NK-92 (cell line): ENCODE measurements around the gene TMED1.

Experiments
- DNase-seq: peaks from one replicate; lab custom pipeline; 2025; ENCODE audit not compliant: unreplicated experiment; lab: John Stamatoyannopoulos, UW

The TMED1 gene

DNA sequence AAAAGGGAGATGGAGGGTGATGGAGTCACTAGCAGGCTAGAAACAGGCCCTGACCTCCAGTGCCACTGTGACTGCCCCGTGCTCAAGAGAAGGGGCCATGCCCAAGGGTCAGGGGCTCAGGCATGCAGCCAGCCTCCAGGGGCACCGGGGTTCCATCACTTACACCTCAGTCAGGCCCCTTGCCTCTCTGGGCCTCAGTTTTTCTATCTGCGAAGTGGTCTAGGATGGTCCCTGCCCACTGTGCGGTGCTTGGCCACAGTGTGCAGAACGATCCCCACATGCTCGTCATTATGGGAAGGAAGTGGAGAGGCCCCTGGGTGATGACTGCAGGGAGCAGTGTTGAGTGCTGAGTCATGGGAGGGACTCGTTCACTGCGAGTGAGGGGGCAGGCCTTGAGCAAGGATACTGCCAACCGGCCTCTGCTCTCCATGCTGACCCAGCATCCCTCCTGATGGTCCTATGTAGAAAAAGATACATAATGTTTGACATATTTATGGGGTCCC lies 23.1 kb downstream of the TMED1 start:
- DNase-seq, result no peak

DNA sequence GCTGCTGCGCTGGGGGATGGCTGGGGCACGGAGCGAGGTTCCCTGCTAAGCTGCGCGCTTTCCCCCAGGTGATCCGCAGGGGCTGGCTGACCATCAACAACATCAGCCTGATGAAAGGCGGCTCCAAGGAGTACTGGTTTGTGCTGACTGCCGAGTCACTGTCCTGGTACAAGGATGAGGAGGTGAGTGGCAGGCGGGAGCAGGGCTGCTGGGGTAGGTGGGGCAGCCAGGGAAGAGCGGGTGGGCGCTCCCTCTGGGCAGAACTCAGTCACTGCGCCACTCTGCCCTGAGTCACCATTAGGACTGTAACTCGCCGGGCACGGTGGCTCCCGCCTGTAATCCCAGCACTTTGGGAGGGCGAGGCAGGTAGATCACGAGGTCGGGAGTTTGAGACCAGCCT lies 23.8 kb downstream of the TMED1 start:
- DNase-seq, result no peak

DNA sequence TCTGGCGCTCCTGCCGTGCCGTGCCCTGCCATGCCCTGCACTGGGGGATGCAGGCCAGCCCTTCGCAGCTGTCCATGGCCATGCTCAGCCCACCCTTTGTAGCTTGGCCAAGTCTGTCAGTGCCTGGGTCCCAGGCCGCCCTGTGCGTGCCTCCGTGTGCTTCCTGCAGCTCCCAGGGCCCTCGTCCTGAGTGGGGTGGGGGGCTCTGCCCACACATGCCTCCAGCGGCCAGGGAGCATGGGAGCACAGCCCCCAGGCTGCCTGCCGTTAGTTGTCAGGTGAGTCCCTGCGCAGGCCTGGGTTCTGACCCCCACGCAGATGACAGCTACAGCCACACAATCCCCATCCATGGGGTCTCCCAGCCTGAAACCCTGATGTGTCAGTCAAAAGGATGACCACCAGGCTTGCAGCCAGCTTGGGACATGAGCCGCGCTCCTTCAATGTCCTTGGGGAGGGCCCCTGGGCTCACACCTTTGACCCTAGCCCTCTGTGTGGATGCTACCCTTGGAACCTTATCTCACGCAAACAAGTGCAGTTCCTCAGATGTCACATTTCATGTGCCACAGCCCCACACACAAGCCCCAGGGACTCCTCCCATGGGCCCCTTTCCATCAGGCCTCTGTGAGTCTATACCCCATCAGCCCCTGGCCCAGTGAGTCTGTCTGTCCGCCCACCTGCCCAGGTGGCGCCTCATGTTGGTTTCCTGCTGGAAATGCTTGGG lies 24.5 kb downstream of the TMED1 start:
- no peak for DNase-seq

DNA sequence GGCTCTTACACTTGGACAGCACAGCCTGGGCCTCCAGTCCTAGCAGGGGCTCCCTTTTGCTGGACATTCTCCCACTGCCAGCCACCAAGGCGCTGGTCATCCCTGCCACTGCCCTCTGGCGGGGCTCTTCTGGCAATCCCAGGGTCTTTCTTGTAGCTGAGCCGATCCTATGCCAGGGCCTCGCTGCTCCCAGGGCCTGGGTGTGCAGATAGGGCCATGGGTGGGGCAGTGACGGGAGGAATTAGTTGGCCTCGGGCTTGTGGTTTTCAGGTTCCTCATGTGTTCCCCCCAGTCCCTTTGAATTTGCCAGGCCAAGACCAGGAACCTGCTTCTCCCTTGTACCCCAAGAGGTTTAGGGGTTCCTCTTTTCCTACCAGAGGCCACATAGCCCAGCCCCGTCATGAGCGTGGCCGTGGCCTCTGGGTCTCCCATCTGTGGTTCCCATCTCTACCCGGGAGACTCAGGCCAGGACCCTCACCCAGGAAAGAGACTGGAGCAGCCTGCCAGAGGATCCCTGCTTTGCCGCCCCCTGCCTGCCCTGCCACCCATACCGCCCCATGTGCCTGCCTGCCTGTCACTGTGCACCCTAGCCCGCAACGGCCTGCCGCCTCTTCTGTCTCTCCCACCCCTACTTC lies 26.2 kb downstream of the TMED1 start:
- no peak for DNase-seq

DNA sequence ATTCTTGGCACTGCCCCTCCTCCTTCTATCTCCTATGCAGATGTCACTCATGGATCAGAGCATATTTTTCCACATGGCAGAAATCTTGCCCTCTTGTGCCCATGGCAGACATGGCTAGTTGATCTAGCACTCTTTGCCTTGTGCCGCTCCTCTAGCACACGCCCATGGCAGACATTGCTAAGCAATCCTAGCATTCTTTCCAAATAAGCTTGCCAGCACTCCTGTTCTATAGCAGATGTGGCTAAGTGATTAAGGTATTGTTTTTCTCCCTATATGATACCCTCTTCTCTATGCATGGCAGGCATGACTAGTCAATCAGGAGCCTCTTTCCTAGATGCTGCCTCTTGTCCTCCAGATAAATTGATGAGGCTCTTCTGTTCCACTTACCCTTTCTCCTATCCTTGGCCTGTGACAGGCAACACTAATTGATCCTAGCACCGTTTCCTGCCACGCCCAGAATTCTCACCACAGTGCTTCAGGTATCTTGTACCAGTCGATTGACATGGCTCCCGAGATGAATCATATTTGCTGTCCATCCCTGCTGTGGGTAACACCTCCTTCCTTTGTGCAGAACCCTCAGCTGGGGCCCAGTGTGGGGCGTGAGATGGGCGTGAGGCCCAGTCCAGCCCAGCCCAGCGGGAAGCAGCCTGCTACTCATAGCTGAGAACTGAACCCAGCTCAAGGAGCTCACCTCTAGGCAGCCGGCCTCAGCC lies 26.9 kb downstream of the TMED1 start:
- DNase-seq, result no peak

DNA sequence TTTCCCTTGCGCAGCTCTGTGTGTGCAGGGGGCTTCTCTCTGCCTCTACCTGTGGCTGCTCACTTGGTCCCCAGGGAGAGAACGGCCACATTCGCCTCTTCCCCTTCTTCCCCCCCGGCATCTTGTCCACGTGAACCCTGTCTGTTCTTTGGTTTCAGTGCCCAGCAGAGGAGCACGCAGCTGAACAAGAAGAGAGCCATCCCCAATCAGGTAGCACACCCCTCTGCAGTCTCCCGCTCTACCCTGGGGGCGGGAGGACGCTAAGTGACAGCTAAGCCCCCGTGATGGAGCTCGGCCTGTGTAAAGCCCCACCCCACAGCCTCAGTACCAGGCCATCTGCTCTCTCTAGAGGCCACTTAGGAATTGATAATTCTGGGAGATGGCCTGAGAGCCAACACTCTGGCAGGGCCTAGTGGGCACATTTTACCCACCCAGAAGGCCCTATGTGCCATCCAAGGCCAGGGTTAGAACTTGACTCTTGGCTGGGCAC lies 30.2 kb downstream of the TMED1 start:
- no peak for DNase-seq

DNA sequence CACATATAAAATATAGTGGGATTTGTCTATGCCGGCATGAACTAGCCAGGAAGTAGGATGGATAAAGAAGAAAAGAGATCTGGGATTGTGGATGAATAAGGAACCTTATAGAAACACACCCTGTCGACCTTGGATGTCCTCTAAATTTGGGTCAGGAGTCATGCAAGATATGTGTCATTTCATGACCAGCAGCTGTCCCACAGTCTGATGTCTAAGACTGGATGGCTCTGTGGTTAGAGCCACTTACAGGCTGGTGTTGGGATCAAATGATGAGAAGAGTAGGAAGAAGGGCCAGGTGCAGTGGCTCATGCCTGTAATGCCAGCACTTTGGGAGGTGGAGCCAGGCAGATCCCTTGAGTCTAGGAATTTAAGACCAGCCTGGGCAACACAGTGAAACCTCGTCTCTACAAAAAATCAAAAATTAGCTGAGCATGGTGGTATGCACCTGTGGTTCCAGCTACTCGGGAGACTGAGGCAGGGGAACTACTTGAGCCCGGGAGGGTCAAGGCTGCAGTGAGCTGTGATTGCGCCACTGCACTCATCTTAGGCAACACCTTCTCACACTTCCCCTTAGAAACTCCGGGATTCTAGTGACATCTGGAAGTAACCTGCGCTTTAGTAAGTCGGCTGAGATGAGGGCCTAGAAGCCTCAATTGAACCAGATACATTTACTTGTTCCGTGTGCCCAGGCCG lies 30.8 kb downstream of the TMED1 start:
- no peak for DNase-seq

DNA sequence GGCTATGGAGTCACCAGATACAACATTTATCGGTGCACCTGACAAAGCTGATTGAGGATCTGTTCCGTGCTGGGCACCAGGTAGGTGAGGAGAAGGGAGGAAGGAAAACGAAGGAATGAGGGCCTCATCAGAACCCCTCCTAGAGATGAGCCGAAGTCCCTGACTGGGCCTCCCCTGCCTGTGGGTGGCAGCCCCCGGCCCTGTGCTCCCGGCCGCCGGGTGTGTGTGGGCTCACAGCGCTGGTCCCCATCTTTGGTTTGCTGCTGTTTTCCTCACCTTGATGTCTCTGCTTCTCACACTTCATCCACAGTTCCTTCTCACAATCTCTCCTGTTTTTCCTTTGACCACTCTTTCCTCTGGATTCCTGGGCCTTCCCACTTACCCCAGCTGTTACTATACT lies 32.8 kb downstream of the TMED1 start:
- DNase-seq, result no peak

DNA sequence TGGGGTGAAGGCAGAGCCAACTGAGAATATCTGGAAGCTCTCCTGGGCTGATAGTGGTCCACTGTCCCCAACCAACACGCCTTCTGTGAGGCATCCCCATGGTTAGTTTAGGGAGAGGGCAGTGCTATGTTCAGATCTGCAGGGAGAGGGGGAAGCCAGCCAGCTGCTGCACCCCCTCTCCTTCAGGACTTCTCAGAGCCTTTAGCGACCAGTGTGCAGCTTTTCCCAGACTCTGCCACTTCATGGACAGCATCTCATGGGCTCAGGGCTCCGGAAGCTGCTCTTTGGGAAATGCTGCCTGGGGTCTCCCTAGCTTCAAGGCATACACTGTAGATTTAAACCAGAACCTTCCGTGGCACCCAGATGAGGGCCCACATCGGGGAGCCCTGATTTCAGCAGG lies 33.5 kb downstream of the TMED1 start:
- no peak for DNase-seq

DNA sequence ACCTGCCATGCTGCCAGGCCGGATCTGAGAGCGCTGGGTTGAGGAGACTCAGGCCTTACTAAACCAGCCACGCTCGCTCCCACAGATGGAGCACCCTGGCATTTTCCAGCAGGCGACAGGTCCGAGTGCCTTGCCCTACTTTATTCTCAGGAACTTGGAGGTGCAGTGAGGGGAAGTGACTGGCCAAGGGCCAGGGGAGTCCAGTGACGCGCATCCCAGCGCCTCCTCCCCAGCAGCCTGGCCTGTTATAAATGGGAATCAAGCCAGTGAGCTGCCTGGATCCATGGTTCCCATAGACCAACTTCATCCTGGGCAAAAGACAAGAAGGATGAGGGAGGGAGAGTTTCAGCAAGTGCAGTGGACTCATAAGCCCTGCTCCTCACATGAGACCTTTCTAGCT lies 35.5 kb downstream of the TMED1 start:
- DNase-seq, result no peak

DNA sequence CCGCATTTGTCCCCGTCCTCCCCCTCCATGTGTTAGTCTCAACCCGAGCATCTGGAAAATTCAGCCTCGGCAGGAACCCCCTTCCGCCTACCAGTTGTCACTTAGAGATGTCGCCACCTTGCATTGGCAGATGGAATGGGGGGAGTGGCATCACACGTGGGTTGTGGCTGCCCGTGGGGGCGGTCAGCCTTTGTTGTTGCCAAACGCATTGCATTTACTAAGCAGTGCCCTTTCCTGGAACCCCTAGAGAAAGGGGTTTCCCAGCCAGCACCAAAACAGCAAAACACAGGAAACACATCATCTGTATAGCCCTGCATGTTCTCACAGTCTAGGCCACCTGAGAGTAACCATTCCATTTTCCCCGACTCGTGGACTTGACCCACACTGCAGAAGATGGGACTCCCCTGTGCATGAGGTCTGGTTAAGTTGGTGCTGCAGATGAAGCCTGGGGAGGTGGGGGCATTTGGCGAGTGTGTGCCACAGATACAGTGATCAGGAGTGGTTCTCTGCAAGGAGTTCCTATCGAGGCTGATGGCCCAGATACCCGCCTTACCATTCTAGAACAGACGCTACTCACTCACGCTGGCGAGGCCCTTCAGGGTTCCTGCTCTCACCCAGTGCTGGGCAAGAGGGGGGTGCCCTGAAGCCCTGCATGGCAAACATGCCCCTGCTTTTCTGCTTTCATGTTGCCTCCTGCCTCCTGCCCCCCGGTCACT lies 38.3 kb downstream of the TMED1 start:
- DNase-seq, result peak; percentile 39

DNA sequence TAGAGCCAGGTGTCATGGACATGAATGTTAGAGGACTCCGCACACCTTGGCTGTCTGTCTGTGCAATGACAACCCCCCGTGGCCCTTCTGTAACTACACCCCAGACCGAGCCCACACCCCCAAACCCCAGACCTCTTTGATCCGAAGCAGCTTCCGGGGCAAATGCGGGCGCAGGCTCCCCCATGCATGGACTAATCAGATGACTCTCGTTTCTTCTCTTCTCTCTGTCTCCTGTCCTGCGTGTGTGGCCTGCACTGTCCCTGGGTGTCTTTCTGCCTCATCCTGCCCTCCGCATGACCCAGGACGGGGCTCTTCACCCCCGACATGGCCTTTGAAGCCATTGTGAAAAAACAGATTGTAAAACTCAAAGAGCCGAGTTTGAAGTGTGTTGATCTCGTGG lies 38.9 kb downstream of the TMED1 start:
- DNase-seq, result no peak

DNA sequence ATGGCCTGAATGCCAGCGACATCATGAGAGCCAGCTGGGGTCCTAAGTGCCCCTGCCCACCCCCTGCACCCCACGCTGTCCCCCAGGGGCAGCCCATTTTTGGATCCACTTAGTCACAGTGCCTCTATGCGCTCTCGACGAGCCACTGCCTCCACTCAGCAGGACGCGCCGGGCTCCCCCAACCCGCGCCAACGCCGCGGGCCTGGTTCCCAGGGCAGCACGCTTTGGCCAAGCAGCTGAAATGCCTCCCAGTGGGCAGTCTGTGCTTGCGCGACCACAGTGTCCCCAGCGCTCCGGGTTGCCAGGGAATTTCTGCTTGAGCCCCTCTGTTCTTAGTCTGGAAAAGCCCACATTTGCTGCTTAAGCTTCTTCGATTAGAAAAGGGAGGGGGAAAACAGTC lies 39.4 kb downstream of the TMED1 start:
- DNase-seq, result no peak

DNA sequence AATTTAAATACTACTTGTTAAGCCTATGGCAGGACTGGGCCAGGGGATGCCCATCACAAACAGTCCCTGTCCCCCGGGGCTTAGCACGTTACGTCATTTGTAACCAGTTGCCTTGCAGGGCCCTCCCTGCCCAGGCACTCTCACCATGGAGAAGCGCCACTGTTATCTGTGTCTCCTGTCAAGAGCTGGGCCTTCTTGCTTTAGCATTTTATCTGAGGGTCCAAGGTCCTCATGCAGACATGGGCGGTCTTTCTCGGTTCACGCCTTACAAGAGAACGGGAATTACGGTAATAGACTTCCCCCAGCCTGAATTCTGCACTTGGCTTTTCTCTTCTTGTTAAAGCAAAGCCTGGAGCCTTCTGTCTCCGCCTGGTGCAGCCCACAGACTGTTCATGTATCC lies 46.1 kb downstream of the TMED1 start:
- DNase-seq, result no peak

DNA sequence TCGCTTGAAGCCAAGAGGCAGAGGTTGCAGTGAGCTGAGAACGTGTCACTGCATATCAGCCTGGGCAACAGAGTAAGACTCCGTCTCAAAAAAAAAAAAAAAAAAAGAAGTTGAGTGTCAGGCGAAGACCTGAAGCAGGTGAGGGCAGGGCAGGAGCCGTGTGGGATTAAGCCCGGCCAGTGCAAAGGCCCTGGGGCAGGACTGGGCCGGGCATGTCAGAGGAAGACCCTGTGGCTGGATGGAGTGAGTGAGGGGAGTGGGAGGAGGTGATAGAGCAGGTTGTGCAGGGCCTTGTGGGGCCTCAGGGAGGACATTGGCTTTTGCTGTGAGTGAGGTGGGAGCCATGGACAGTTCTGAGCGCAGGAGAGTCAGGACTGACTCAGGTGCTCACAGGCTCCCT lies 47.9 kb downstream of the TMED1 start:
- no peak for DNase-seq

DNA sequence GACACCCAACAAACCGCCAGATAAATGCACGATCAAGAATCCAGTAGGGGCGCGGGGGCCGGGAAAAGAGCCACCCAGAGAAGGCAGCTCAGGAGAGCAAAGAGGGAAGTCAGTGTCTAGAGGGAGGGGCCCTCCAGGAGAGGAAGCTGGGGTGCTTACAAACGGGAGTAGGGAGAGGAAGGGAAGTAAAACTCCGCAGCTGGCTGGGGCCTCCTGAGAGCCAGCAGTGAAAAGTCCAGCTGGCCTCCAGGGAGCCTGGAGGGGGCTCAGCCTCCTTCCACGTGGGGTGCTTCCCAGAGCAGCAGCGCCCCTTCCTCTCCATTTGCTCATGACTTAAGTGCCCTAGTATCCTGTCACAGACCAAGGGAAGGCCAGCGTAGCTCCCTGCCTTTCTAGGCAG lies 51.8 kb downstream of the TMED1 start:
- DNase-seq, result no peak

DNA sequence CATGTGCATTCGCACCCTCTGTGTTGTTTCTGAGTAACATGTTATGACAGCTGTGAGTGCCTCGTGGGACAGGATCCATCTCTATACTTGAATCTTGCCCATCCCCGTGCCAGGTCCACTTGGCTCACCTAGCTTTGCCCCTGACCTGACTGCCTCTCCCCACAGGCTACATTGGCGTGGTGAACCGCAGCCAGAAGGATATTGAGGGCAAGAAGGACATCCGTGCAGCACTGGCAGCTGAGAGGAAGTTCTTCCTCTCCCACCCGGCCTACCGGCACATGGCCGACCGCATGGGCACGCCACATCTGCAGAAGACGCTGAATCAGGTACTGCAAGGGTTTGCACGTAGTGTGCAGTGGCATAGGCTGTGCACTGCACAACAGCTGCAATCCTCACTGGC lies 53.2 kb downstream of the TMED1 start:
- DNase-seq, result no peak
